ES-I3 (cell line): ENCODE results near the gene ARL6IP5.

Source experiments
- H3K36me3 ChIP-seq: 2 replicates; pipeline ENCODE4 v1.6.1; 2013; ENCODE audit warnings: mild to moderate bottlenecking, low read length, control low read depth, moderate library complexity; ENCODE audit not compliant: insufficient read depth
- H3K4me1 ChIP-seq: 2 replicates; pipeline ENCODE4 v1.6.1; 2013; ENCODE audit warnings: mild to moderate bottlenecking, control low read depth, low read length; ENCODE audit not compliant: insufficient read depth
- H3K9ac ChIP-seq: 2 replicates; pipeline ENCODE4 v1.6.1; 2013; ENCODE audit warnings: low read depth, mild to moderate bottlenecking, low read length, moderate library complexity
- H3K9me3 ChIP-seq: 2 replicates; pipeline ENCODE4 v1.6.1; 2013; ENCODE audit warnings: mild to moderate bottlenecking, low read length, moderate library complexity; ENCODE audit not compliant: control insufficient read depth, insufficient read depth

Gene ARL6IP5

DNA sequence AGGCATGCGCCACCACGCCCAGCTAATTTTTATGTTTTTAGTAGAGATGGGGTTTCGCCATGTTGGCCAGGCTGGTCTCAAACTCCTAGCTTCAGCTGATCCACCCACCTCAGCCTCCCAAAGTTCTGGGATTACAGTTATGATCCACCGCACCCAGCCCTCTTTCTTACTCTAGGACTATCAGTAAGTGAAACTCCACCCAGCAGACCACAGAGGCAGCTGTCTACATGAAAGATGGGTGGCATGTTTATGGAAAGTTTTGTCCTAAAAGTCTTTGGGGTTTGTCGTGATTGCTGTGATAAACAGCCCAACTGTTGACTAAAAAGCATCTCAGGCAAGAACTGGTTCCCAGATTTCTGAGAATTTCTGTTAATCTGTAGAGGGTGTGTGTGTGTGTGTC is 10.9 kb downstream of the ARL6IP5 start:
- Histone ChIP-seq H3K4me1 (peaks cover 28% of the 10 kb centered on the region), H3K9ac (no peak overlapping the region), H3K9me3 (no peaks in the 10 kb centered on the region), H3K36me3 (no peaks in the 10 kb centered on the region; the same call in 1 of the 2 replicates)

DNA sequence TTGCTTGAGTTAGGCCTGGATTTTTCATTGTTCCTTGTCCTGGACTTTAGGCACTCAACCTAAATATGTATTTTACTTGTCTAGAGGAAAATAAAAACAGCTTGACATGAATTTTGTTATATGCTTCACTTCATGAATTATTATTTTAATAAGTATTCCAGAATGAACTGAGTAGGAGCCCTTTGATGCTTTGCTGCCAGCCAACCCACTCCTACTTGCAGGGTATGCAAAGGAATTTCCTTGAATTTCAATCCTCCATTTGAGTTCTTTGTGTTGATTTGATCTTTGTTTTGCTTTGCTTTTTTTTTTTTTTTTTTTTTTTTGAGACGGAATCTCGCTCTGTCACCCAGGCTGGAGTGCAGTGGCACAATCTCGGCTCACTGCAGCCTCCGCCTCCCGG is 11.6 kb downstream of the ARL6IP5 start:
- no peaks in the 10 kb centered on the region for H3K9me3 ChIP-seq
- H3K9ac ChIP-seq: no peak overlapping the region
- H3K36me3 ChIP-seq: no peaks in the 10 kb centered on the region; the same call in 1 of the 2 replicates
- peaks cover 28% of the 10 kb centered on the region for H3K4me1 ChIP-seq

DNA sequence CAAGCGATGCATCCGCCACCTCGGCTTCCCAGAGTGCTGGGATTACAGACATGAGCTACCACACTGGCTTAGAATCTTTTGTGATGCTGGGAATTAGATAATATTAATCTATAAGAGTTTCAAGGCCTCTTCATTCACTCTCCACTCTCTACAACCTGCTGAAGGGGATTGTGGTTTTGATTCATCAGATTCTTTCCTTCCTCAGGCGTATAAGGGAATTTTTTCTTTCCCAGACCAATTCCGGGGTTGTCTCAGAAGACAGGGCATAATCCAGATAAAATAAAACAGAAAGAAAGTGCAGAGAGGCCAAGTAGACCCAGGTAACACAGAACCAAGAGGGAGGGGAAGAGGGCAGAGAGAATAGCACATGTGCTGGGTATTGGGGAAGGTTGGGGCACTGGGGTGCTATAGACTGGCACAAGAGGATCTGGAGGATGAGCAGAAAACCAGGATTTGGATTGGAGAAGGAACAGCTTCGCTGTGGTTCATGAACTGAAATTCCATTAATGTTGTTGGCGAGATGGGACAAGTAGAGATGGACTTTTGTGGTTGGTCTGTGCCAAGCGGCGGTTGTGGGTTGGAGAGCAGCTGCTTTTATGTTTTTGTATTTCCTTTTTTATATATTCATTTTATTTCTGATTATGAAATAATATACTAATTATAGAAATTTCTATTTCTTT is 12.8 kb downstream of the ARL6IP5 start:
- Histone ChIP-seq H3K9me3 (no peaks in the 10 kb centered on the region), H3K9ac (no peak overlapping the region), H3K36me3 (no peaks in the 10 kb centered on the region; the same call in 1 of the 2 replicates), H3K4me1 (peaks cover 17% of the 10 kb centered on the region)

DNA sequence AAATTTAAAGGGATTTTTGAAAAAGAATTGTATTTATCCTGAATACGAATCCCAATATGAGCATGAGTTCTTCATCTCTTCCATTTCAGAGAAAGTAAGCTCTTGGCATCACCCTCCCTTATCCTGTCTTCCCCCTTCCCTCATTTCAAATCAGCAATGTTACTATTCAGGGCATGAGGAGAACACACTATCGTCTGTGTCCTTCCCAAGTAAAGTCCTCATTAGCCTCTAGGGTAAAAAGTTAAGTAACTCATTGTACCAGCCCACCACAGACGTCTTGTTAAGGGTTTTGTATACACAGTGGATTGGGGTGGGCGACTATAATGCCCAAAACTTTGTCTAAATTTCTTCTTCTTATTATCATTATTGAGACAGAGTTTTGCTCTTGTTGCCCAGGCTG is 14.8 kb downstream of the ARL6IP5 start:
- Histone ChIP-seq H3K36me3 (no peaks in the 10 kb centered on the region; the same call in 1 of the 2 replicates), H3K9ac (no peak overlapping the region), H3K4me1 (peaks cover 7% of the 10 kb centered on the region), H3K9me3 (no peaks in the 10 kb centered on the region)

DNA sequence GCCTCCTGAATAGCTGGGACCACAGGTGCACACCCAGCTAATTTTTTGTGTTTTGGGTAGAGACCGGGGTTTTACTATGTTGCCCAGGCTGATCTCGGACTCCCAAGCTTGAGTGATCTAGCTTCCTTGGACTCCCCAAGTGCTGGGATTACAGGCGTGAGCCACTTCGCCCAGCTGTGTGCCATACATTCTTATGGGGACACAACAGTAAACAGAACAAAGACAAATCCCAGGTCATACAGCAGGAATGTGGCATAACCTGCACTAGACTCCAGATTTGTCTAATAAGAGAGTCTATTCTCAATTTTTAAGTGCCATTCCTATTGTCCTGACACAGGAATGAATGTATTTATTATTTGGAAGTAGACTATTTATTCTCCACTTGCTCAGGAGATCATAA is 17.6 kb downstream of the ARL6IP5 start:
- H3K36me3 ChIP-seq: no peaks in the 10 kb centered on the region; the same call in 1 of the 2 replicates
- no peaks in the 10 kb centered on the region for H3K4me1 ChIP-seq
- H3K9ac ChIP-seq: no peak overlapping the region
- no peaks in the 10 kb centered on the region for H3K9me3 ChIP-seq

DNA sequence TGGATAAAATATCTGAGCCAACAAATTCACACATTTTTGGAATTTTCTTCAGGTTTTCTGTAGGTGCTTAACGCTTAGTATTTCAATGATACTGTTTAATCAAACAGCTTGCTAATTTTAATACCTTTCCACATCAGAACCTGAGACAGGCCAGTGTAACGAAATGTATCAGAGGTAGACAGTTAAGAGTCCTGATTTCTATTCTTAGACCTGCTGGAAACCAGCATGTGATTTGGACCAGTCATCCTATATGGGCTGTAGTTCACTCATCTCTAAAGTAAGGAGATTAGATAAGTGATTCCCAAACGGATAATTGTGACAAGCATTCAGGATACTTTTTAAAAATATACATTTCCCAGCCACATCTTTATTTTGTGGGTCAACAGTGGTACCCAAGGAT is 18.4 kb downstream of the ARL6IP5 start:
- H3K9me3 ChIP-seq: no peaks in the 10 kb centered on the region
- no peaks in the 10 kb centered on the region for H3K4me1 ChIP-seq
- H3K9ac ChIP-seq: no peak overlapping the region
- H3K36me3 ChIP-seq: no peaks in the 10 kb centered on the region; the same call in 1 of the 2 replicates

DNA sequence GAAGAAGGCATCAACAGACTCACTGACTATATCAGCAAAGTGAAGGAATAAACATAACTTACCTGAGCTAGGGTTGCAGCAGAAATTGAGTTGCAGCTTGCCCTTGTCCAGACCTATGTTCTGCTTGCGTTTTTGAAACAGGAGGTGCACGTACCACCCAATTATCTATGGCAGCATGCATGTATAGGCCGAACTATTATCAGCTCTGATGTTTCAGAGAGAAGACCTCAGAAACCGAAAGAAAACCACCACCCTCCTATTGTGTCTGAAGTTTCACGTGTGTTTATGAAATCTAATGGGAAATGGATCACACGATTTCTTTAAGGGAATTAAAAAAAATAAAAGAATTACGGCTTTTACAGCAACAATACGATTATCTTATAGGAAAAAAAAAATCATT is 19.8 kb downstream of the ARL6IP5 start:
- Histone ChIP-seq H3K36me3 (no peaks in the 10 kb centered on the region; the same call in 1 of the 2 replicates), H3K9me3 (no peaks in the 10 kb centered on the region), H3K4me1 (no peaks in the 10 kb centered on the region), H3K9ac (no peak overlapping the region)

DNA sequence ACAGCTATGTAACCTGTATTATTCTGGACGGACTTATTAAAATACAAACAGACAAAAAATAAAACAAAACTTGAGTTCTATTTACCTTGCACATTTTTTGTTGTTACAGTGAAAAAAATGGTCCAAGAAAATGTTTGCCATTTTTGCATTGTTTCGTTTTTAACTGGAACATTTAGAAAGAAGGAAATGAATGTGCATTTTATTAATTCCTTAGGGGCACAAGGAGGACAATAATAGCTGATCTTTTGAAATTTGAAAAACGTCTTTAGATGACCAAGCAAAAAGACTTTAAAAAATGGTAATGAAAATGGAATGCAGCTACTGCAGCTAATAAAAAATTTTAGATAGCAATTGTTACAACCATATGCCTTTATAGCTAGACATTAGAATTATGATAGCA is 20.6 kb downstream of the ARL6IP5 start:
- Histone ChIP-seq H3K9ac (no peak overlapping the region), H3K36me3 (no peaks in the 10 kb centered on the region; the same call in 1 of the 2 replicates), H3K4me1 (no peaks in the 10 kb centered on the region), H3K9me3 (no peaks in the 10 kb centered on the region)

DNA sequence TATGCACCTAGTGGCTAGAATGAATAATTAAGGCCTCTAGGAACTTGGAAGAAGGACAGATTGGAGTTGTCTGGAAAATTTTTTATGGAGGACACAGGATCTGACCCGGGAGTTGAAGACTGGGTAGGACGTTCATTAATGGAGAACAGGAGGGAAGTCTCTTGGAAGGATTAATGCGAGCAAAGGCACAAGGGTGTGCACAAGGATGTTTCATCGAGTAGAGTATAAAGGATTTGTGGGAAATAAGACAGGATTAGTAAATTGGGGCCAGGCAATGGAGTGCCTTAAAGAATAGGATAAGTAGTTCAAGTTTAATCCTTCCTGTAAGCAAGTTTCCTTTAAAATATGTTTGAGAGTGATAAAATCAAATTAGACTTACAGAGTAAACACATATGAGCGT is 23.1 kb downstream of the ARL6IP5 start:
- Histone ChIP-seq H3K36me3 (no peaks in the 10 kb centered on the region; the same call in 1 of the 2 replicates), H3K4me1 (peaks cover 6% of the 10 kb centered on the region), H3K9ac (no peak overlapping the region), H3K9me3 (no peaks in the 10 kb centered on the region)

DNA sequence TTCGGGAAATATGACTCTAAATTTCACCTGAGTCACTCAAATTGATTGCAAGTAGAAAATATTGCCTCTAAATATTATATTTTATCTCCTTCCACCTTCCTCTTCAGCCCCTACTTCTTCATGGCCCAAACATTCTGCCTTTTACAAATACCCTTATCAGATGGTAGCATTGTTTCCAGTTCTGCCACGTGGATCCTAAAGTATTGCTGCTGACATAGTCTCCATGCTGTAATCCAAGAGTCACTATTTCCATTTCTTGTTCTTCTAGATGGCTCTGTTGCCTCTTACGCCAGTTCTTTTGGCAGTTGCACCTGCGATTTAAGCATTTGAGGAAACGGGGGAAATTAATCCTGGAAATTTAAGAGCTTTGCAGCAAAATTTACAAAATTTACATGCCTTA is 24.1 kb downstream of the ARL6IP5 start:
- H3K4me1 ChIP-seq: peaks cover 6% of the 10 kb centered on the region
- no peak overlapping the region for H3K9ac ChIP-seq
- no peaks in the 10 kb centered on the region for H3K9me3 ChIP-seq
- no peaks in the 10 kb centered on the region; the same call in 1 of the 2 replicates for H3K36me3 ChIP-seq

DNA sequence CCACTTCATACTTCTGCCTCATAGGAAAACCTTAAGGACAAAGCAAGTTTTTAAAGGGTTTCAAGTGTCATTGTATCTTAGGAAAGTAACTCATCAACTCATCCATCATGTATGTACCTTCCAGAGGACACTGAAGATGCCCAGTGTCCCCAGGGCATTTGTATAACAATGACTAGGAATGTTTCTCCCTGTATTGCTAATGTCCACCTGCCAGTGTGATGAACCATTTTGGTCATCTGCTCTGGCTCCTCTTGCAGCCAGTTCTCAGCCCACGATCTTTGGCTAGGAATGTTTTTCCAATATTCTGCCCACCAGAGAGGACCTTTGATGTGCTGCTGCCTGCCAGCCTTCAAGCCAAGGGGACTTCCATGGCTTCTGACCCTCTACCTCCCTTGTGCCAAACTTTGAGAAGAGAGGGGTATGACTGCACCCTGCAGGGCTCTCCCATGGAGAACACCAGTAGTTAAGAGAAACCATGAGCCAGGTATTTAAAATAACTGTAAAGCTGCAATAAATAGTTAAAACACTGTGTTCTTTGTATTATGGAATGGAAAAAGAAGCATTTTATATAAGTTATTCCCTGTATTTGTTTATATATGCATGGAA is 26.3 kb downstream of the ARL6IP5 start:
- peaks cover 6% of the 10 kb centered on the region for H3K4me1 ChIP-seq
- H3K9me3 ChIP-seq: no peaks in the 10 kb centered on the region
- no peaks in the 10 kb centered on the region for H3K36me3 ChIP-seq
- no peak overlapping the region for H3K9ac ChIP-seq

DNA sequence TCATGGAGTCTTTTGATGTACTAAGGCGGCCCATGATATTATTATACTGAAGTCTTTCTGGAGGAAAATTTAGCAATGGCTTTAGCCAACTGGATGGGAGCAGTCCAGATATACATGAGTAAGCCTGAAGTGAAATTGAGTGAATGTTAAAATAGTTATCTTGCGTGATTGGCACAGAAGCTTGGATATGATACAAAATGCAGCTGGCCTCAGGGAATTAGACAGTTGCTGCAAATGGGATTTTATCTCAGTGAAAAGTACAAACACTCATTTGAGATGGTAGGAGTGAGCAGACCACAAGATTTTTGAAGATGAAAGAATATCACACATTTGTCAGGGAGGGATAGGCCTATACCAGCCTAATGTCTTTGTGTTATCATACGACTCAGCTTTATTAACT is 28.8 kb downstream of the ARL6IP5 start:
- Histone ChIP-seq H3K4me1 (peaks cover 6% of the 10 kb centered on the region), H3K36me3 (no peaks in the 10 kb centered on the region), H3K9me3 (no peaks in the 10 kb centered on the region), H3K9ac (no peak overlapping the region)

DNA sequence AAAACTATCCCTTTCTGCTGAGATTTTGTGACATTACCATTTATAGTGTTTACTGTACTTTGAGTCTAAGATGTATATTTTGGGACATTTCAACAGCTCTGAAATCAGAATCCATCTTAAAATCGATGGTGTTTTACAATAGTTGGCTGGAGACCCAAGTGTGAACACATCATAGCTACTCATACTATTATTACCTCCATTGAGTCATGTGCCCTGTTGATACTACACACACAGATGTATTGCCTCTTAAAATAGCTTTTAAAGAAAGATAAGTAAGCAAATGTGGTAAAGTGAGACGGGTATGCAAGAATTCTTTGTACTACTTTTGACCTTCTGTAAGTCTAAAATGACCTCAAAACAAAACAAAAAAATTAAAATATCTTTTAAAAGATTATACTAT is 31.0 kb downstream of the ARL6IP5 start:
- Histone ChIP-seq H3K4me1 (peaks cover 6% of the 10 kb centered on the region), H3K36me3 (no peaks in the 10 kb centered on the region), H3K9ac (no peak overlapping the region), H3K9me3 (no peaks in the 10 kb centered on the region)

DNA sequence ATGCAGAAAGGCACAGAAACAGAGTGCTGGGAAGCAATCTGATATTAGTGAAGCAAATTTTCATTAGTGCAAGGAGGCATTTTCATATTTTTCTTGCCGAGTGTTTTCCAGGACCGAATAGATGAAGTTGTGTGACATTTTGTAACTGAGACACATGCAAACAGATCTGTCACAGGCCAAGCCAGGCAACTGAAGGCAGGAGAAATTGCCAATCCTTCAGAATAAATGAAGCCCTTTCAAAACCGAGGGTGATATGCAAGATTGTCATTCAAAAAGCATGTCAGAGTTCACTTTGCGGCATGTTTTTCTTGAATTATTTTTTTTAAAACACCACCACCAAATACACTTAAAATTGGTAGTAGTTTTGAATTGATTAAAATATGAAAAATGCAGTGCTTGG is 31.4 kb downstream of the ARL6IP5 start:
- Histone ChIP-seq H3K4me1 (peaks cover 2% of the 10 kb centered on the region), H3K9me3 (no peaks in the 10 kb centered on the region), H3K36me3 (no peaks in the 10 kb centered on the region), H3K9ac (no peak overlapping the region)

DNA sequence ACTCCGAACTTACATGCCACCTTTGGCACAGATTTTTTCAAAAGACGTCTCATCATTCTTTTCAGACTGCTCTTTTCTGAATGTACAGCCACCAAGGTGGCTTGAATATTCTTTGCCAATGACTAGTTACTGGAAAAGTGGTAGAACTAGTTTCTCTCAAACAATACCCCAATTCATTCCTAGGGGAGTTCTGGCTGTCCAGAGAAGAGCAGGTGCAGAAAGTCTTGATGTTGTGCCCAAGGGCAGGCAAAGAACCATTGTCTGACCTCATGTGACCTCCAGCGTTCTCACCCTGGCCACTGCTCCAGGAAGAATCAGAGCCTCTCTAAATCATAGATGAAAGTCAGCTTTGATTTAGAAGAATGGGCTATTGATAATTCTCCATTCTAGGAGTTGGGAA is 32.2 kb downstream of the ARL6IP5 start:
- Histone ChIP-seq H3K9ac (no peak overlapping the region), H3K36me3 (no peaks in the 10 kb centered on the region), H3K4me1 (no peaks in the 10 kb centered on the region), H3K9me3 (no peaks in the 10 kb centered on the region)
